ENCODE measurements around the gene CASQ2.

The CASQ2 gene

DNA sequence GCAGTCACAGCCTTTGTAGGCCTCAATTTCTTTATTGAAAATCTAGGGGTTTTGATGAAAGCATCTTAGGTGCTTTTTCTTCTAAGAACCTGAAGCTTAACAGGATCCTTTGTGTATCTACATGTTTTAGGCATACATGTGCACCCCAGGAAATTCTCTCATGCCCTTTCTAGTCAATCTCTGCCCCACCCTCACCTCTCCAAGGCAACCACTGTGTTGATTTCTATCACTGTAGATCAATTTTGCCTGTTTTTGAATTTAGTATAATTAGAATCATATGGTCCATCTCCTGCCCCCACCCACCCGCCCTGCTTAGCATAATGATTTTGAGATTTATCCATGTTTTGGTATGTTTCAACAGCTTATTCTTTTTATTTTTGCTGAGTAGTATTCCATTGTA, 107.4 kb downstream of the CASQ2 start:
- no peaks in the 10 kb centered on the region for H3K4me1 ChIP-seq (ENCODE audit: control insufficient read depth, low read length)
- H3K36me3 ChIP-seq (ENCODE audit: control insufficient read depth, low read length), result no peaks in the 10 kb centered on the region
- no peak overlapping the region for H3K4me2 ChIP-seq (ENCODE audit: low read length)
- TF ChIP-seq, protein P1, sequence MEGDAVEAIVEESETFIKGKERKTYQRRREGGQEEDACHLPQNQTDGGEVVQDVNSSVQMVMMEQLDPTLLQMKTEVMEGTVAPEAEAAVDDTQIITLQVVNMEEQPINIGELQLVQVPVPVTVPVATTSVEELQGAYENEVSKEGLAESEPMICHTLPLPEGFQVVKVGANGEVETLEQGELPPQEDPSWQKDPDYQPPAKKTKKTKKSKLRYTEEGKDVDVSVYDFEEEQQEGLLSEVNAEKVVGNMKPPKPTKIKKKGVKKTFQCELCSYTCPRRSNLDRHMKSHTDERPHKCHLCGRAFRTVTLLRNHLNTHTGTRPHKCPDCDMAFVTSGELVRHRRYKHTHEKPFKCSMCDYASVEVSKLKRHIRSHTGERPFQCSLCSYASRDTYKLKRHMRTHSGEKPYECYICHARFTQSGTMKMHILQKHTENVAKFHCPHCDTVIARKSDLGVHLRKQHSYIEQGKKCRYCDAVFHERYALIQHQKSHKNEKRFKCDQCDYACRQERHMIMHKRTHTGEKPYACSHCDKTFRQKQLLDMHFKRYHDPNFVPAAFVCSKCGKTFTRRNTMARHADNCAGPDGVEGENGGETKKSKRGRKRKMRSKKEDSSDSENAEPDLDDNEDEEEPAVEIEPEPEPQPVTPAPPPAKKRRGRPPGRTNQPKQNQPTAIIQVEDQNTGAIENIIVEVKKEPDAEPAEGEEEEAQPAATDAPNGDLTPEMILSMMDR (IDR thresholded peaks at IDR 0.05; ENCODE audit: low read depth, low read length, poor library complexity, severe bottlenecking), result no peak
- TF ChIP-seq EZH2phosphoT487 (IDR thresholded peaks at IDR 0.05; ENCODE audit: borderline replicate concordance, low read length), result no peak
- no peaks in the 10 kb centered on the region for H4K20me1 ChIP-seq (ENCODE audit: control insufficient read depth, insufficient read depth, low read depth, low read length)
- H3K27ac ChIP-seq (ENCODE audit: low read depth, low read length), result no peak overlapping the region
- H3K9me2 ChIP-seq (replicated peaks; ENCODE audit: control insufficient read depth, low read length), result no peaks in the 10 kb centered on the region
- no peaks in the 10 kb centered on the region for H3K27me3 ChIP-seq (ENCODE audit: control insufficient read depth, low read length)
- H3K9me3 ChIP-seq (ENCODE audit: control insufficient read depth, insufficient read depth, low read length), result no peaks in the 10 kb centered on the region
- no peak overlapping the region for H3K4me3 ChIP-seq (ENCODE audit: low read length)
- no peaks in the 10 kb centered on the region for H3K79me2 ChIP-seq (ENCODE audit: control insufficient read depth, low read length)
- no peaks in the 10 kb centered on the region for H3F3A ChIP-seq (ENCODE audit: control insufficient read depth, insufficient read depth)

DNA sequence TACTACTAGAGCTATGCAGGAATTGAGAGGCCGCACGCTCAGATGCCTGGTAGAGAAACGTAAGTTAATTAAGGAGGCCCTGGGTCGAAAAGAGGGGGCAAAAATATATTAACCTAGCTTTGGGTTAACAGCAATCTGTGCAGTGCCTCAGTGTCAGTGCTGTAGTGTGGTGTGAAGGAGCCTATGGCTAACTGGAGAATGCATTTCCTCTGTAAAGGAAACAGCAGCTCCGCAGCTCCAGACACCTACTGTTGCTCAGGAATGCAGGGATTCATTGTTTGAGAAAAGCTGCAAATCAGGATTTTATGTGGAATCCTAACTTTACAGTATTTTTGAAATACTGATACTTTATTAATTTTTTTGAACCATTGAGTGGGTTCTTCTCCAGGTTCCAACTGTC, 108.4 kb downstream of the CASQ2 start:
- Histone ChIP-seq H3K9me3 (ENCODE audit: control insufficient read depth, insufficient read depth, low read length) (no peaks in the 10 kb centered on the region), H3F3A (ENCODE audit: control insufficient read depth, insufficient read depth) (no peaks in the 10 kb centered on the region), H3K4me3 (ENCODE audit: low read length) (no peak overlapping the region), H3K79me2 (ENCODE audit: control insufficient read depth, low read length) (no peaks in the 10 kb centered on the region), H3K9me2 (replicated peaks; ENCODE audit: control insufficient read depth, low read length) (no peaks in the 10 kb centered on the region), H3K27me3 (ENCODE audit: control insufficient read depth, low read length) (no peaks in the 10 kb centered on the region), H3K4me2 (ENCODE audit: low read length) (no peak overlapping the region), H3K4me1 (ENCODE audit: control insufficient read depth, low read length) (no peaks in the 10 kb centered on the region), H3K36me3 (ENCODE audit: control insufficient read depth, low read length) (no peaks in the 10 kb centered on the region), H4K20me1 (ENCODE audit: control insufficient read depth, insufficient read depth, low read depth, low read length) (no peaks in the 10 kb centered on the region), H3K27ac (ENCODE audit: low read depth, low read length) (no peak overlapping the region)
- TF ChIP-seq EZH2phosphoT487 (IDR thresholded peaks at IDR 0.05; ENCODE audit: borderline replicate concordance, low read length), result no peak
- TF ChIP-seq, protein P1 (IDR thresholded peaks at IDR 0.05; ENCODE audit: low read depth, low read length, poor library complexity, severe bottlenecking), result no peak

DNA sequence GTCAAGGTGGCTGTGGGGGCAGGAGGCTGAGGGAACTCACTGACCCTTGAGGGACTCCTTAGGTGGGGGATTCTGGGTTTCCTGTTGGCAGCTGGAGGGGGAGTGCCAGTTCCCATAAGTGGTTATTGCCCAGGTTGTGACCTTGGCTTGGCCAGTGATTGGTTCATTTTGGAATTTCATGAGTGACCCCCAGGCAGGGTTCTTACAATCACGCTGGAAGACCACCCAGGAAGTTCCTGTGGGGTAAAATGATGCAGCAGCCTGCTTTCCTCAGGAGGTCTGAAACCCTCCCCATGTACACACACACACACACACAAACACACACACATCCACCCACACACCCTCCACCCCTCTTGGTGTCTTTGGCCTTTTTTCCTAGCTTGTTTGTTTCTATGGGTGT, 109.9 kb downstream of the CASQ2 start:
- Histone ChIP-seq H3K4me3 (ENCODE audit: low read length) (no peak overlapping the region), H4K20me1 (ENCODE audit: control insufficient read depth, insufficient read depth, low read depth, low read length) (no peaks in the 10 kb centered on the region), H3K27me3 (ENCODE audit: control insufficient read depth, low read length) (no peaks in the 10 kb centered on the region), H3K79me2 (ENCODE audit: control insufficient read depth, low read length) (no peaks in the 10 kb centered on the region), H3K4me2 (ENCODE audit: low read length) (no peak overlapping the region), H3K9me3 (ENCODE audit: control insufficient read depth, insufficient read depth, low read length) (no peaks in the 10 kb centered on the region), H3K36me3 (ENCODE audit: control insufficient read depth, low read length) (no peaks in the 10 kb centered on the region), H3K4me1 (ENCODE audit: control insufficient read depth, low read length) (no peaks in the 10 kb centered on the region), H3K9me2 (replicated peaks; ENCODE audit: control insufficient read depth, low read length) (no peaks in the 10 kb centered on the region), H3F3A (ENCODE audit: control insufficient read depth, insufficient read depth) (no peaks in the 10 kb centered on the region), H3K27ac (ENCODE audit: low read depth, low read length) (no peak overlapping the region)
- no peak for TF ChIP-seq EZH2phosphoT487 (IDR thresholded peaks at IDR 0.05; ENCODE audit: borderline replicate concordance, low read length)
- TF ChIP-seq, protein P1 (IDR thresholded peaks at IDR 0.05; ENCODE audit: low read depth, low read length, poor library complexity, severe bottlenecking), result no peak

All from DOHH2 (cell line).